Stimulated activated CD4-positive, alpha-beta T cell treated with anti-CD3 and anti-CD28 coated beads, Interleukin-12 subunit alpha, Interleukin-12 subunit beta, amount 100 ng/mL, for 48 hours (primary cell): Measurements from ENCODE around the gene ARID1B.

Source experiments
- DNase-seq, 3 donors: peaks; one replicate each; pipeline ENCODE4 v3.0.0-alpha.2; 2020; ENCODE audit warnings: low read depth in 2 of 3, low spot score in 1 of 3

ARID1B gene

GRCh38 chr6:157092736-157093135 lies 315.6 kb downstream of the ARID1B start:
- DNase-seq = no peak

- DNase-seq = no peak
Measured at GRCh38 chr6:157093536-157093935, 316.4 kb downstream of the ARID1B start.

DNA sequence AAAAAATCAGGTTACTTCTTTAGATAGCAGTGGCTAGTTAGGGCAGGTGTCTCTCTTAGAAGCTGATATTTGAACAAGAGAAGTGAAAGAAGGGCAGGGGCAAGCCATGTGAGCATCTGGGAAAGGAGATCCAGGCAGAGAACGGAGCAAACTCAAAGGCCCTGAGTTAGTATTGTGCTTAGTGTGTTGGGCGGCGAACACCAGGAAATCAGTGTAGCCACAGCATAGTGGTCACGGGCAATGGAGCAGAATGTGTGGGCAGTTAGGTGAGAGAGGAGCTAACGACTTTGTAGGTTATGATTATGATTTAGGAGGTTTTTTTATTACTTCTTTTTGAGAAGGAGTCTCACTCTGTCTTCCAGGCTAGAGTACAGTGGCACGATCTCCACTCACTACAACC lies 316.9 kb downstream of the ARID1B start:
- no peak for DNase-seq

DNA sequence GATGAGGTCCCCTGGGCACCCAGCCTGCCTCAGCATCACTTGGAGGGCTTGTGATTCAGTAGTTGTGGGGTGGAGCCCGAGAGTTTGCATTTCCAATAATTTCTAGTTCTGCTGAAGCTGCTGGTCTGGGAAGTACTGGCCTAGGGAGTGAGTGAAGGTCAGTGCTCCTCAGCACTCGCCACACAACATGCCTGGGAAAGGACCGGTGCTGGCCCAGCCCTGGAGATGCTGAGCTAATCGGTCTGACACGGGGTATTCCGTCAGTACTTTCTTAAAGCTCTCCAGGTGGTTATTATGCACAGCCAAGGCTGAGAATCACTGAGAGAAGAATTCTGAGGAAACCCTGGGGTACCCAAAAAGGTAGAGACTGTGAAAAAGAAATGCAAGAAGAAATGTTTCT lies 317.9 kb downstream of the ARID1B start:
- DNase-seq = no peak

DNA sequence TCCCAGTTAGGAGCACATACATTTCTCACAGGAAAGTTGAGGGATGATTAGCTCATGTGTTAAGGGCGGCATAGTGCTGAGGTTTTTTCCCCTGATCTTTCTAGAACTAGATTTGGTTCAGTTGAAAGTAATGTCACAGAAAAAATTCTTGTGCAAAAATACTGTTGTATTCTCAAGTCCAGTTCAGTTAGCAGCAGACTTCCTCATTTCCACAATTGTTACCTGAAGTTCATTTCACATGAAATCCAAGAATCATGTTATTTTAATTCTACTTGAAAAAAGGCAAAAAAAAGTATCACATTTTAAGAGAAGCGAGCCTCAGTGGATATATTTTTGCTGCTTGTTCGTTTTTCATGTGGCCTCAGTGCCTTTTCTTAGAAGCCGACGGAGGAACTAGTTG lies 318.4 kb downstream of the ARID1B start:
- no peak for DNase-seq

DNA sequence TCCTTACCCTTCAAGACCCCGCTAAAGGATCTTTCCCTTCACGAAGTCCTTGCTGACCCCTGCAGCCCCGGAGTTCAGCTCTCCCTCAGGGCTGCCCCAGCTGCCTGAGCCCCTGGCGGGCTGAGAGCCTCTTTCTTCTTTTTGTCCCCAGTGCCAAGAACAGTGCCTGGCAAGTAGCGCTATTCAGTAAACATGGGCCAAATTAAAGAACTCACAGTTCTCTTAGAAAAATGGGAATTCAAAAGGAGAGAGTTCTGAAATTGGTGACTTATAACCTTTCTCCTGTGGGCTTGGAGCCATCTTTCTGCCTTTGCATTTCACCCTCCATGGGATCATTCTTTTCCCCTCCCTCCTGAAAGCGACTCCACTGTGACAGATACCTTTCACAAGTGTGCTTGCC lies 318.9 kb downstream of the ARID1B start:
- no peak for DNase-seq

DNA sequence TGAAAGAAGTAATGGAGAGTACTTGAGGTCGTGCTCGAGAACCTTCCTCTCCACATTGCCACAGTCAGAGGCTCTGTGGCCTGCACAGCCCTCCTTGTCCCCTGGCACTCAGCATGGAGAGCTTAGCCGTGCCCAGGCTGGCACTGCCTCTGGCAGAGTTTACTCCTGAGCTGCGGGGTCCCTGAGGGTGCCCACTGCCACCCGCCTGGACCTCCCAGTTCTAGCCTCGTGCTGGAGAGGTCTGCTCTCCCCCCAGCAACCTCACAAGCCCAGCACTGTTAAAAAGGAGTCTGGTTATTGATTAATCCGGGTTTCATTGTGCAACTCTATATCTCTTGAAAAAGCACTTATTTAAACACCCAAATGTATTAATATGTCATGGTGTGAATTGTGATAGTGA lies 319.3 kb downstream of the ARID1B start:
- no peak for DNase-seq

- DNase-seq = no peak
Measured at GRCh38 chr6:157097255-157097955, 320.2 kb downstream of the ARID1B start.

DNA sequence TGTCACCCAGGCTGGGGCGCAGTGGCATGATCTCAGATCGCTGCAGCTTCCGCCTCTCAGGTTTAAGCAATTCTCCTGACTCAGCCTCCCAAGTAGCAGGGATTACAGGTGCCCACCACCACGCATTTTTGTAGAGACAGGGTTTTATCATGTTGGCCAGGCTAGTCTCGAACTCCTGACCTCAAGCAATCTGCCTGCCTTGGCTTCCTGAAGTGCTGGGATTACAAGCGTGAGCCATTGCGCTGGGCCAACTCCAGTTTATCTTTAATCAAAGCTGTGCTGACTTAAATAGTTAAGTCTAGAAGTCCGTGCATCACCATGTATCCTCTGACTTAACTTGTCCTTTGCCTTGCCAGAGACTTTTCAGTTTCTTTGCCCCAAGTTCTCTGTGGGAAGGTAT lies 321.8 kb downstream of the ARID1B start:
- DNase-seq = no peak

- DNase-seq = peak; percentile 32 to 68 (median 47)
Measured at GRCh38 chr6:157099912-157100593, 322.9 kb downstream of the ARID1B start.

DNA sequence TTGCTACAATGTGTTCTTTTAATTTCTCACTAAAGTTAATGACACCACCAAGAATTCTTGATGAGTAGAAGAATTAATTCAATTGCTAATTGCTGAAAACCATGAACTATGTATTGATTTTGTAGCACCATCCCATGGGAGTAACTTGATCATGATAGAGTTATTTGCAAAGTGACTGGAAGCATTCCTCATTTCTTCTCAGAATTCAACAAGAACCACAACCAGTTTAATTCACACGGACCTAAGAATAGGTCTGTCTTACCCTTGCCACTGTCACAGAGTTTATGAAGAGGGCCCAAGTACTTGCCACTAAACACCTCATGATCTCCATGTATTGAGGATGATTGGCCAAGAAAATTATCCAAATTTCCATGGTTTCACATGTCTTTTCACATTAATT lies 324.0 kb downstream of the ARID1B start:
- no peak for DNase-seq

DNA sequence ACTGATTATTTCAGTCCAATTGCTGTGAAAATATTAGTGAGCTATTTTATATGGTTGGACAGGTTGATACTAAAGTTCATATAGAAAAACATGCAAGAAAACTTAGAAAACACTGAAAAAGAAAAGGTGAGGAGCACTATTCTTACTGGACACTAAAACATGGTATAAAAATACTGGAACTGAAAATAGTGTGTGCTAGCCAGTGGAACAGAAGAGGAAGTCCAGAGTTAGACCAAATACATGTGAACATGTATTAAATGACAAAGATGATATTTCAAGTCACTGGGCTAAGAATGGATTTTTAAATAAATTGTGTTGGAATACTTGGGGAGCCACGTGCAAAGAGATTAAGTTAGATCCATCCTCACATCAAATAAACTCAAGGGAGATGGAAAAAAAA lies 327.6 kb downstream of the ARID1B start:
- no peak for DNase-seq

DNA sequence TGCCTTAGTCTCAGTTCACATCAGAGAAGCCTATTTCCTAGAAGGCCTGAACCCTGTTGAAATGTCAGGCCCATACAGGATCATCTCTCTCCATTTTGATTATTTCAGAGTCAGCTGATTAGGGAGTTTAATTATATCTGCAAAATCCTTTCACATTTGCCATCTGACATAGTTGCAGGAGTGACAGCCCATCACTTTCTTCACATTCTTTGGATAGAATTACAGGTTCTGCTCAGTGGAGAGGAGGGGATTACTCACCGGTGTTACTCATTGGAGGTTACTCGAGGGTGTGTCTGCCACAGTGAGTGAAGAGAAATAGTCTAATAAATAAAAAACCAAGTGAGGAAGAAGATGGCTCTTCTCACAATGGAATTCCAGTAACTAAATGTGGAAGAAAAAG lies 329.3 kb downstream of the ARID1B start:
- DNase-seq = peak in 1 of 3 donors; percentile 18

DNA sequence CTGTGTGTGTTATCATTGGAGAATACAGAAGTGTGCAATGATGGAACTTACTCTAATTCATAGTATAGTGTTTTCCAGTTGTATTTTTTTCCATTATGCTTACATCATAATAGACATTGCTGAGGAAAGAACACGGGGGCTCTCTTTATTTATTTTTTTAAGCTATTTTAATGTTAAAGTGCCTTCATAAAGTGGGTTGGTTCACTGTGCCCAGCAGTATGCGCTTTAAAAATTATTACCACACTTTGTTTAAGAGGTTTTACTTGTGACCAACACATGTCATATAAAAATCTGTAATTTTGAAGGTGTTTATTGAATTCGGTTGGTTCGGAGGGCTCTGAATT lies 330.4 kb downstream of the ARID1B start:
- DNase-seq = no peak

- peak in 1 of 3 donors; percentile 14 for DNase-seq
Measured at GRCh38 chr6:157107915-157108651, 330.9 kb downstream of the ARID1B start.

DNA sequence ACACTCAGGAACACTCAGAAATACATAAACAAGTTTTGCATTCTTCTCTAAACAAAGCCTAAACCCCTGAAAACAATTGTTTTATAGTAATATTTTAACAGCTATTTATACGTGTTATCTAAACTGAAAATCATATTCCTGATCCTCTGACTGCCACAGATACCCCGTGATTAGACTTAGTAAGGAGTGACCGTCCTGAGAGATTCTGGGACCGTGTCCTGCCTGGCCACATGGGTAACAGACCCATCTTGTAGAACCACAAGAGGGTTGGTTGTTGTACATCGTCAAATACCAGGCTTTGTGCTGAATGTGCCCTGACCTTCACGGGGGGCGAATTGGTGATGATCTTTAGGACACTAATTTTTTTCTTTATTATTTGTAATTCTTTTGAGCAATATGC lies 331.7 kb downstream of the ARID1B start:
- DNase-seq = no peak

DNA sequence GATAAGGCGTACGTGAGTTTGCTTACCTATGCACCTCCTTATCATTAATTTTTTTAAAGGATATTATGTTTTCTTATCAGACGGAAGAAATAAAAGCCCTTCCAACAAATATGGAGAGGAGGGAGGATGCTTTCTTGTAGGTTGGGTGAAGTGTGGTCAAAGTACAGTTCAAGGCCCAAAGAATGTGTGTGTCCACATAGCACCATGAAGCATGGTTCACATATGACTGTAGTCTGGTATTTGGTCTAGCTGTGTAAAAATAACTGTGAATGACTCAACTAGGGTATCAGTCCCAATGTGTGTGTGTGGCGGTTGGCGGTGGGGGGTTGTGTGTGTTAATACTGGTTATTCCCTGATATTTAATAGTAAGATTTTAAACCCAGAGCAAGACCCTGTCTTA lies 333.4 kb downstream of the ARID1B start:
- no peak for DNase-seq

- DNase-seq = no peak
Measured at GRCh38 chr6:157113389-157113788, 336.2 kb downstream of the ARID1B start.

DNA sequence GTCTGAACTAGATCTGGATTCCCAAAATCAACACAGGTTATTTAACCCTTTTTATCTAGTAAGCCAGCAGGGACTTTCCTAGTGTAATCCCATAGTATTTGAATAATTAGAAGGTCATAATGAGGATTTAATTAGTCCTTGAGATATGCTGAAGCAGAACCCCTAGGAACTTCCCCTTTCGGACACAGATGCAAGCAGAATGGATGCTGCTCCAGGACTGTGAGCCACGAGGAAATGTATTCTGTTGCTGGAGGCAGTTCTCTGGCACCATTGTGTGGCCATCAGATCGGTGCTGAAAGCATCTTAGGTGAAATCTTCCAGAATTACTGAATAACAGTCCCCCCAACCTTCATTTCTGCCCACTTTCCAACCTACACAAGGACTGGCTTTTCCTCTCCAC lies 339.2 kb downstream of the ARID1B start:
- DNase-seq = no peak

GRCh38 chr6:157117431-157118095 lies 340.4 kb downstream of the ARID1B start:
- DNase-seq = no peak

DNA sequence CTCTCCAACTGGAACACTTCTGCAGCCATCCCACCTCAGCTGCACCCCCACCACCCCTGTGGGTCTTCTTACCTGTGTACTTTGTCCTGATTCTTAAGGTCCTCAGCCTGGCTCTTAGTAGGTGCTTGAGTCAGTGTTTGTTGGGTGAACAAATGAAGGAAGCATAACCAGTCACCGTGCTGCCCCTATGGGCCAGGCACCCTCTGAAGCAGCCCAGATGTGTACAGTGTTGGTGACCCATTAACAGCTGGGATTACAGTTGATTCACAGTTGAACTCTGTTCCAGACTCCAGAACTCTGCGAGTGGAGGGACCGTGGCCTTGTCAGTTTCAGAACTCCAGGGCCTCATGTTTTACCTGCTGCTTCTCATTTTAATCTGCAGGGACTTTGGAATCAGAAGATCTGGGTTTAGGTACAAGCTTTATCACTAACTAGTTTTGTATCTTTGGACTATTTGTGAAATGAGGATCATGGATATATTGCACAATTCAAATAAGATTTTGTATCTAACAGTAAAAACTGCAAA lies 342.4 kb downstream of the ARID1B start:
- DNase-seq = no peak
